HG02970 (cell line): Measurements from ENCODE around the gene SRPRB.
"Not testable (repeated sequence)": the region's sequence is repeated elsewhere in the genome, so short reads cannot be mapped to it uniquely, and the experiment has no call there.

Source experiments
- ATAC-seq: cut with Tn5 transposase; IDR thresholded peaks from one replicate; pipeline ENCODE4 v1.9.1; 2021; ENCODE audit warnings: mild to moderate bottlenecking, moderate library complexity, moderate number of reproducible peaks; ENCODE audit not compliant: unreplicated experiment, low FRiP score

SRPRB gene

DNA sequence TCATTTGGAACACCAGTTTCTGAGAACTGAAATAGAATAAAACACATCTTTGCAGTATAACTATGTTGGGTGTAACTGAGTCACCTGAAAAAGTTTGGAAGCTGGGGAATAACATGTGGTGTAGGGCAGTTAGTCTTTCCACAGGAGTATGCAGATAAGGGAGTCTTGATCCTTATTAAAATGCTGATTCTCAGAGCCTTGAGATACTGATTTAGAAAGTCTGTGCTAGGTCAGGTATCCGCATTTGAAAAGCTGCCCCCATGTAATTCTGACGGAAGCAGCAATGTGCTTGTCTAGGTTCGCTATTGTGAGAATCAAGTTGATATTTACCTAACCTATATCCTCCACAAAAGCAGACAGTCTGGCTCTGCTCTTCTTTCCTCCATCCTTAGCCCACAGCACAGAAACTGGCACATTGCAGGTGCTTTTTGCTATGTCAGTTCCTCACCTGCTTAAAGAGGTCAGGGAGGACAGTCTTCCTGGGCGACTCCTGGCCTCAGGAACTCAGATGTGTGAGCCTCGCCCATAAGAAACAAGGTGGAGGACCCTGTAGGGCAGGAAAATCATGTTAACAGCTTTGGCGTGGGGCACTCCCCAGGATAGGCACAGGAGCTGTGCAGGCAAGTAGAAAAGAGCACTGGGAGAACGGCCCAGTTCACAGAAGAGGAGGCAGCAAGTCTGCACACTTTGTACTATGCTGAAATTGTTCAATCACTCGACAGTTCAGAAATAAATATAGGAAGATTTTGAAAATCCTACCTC lies 27.6 kb upstream of the SRPRB start:
- no peak for ATAC-seq

GRCh38 chr3:133779626-133780203 lies 25.9 kb upstream of the SRPRB start:
- no peak for ATAC-seq

DNA sequence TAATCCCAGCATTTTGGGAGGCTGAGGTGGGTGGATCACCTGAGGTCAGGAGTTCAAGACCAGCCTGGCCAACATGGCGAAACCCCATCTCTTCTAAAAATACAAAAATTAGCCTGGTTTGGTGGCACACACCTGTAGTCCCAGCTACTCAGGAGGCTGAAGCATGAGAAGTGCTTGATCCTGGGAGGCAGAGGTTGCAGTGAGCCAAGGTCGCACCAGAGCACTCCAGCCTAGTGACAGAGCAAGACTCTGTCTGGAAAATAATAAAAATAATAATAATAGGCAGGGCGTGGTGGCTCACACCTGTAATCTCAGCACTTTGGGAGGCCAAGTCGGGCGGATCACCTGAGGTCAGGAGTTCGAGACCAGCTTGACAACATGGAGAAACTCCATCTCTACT lies 24.9 kb upstream of the SRPRB start:
- ATAC-seq, result not testable (repeated sequence)

DNA sequence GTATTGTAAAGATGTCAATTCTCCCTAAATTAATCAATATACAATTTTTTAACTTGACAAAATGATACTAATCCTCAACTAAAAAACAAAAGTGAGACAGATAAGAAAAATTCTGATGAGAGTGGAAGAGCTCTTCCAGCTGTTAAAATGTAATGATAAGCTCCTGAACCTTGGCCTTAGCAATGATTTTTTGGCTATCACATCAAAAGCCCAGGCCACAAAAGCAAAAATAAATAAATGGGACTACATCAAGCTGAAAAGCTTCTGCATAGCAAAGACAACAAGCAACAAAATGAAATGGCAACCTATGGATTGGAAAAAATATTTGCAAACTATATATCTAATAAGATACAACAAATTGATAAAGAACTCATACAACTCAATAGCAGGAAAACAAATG lies 24.0 kb upstream of the SRPRB start:
- ATAC-seq, result no peak

DNA sequence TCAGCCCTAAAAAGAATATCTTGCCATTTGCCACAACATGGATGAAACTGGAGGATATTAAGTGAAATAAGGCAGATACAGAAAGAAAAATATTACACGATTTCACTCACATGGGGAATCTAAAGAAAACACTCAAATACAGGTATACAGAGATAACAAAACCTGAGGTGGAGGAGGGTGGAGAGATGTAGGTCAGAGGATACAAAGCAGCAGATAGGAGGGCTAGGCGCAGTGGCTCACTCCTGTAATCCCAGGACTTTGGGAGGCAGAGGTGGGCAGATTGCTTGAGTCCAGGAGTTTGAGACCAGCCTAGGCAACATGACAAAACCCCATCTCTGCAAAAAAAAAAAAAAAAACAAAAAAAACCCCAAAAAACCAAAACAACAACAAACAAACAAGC lies 23.2 kb upstream of the SRPRB start:
- ATAC-seq, result no peak

DNA sequence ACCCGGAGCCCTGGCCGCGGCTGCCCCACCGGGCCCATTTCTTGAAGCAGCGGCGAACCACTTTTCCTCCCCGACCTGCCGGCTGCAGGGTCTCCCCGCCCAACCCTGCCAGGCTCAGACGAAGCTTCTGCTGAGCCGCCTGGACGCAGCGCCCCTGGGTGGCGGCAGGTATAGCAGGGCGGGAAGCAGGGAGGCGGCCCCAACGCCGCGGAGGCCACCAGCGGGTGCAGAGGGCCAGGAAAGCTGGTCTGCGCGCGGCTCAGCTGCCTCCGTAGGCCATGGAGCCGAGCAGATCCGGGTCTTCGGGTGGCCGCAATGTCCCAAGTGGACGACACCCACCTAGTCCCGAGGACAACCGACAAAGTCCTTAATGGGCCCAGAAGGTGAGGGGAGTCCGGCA lies 21.9 kb upstream of the SRPRB start:
- no peak for ATAC-seq

DNA sequence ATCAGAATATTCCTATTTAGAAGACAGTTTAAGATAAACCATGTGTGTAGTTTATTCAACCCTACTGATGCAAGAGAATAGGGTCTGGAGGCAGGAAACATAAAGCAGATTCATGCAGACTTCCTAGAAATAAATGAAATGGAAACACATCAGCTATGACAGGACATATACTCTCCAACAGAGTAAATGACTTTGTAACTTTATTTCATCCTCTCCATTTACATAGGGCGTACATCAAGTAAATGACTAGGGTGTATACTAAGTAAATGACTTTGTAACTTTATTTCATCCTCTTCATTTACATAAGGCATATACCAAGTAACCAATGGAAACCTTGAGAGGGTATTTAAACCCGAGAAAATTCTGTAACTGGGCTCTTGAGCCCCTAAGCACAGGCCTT lies 17.6 kb upstream of the SRPRB start:
- ATAC-seq, result no peak

DNA sequence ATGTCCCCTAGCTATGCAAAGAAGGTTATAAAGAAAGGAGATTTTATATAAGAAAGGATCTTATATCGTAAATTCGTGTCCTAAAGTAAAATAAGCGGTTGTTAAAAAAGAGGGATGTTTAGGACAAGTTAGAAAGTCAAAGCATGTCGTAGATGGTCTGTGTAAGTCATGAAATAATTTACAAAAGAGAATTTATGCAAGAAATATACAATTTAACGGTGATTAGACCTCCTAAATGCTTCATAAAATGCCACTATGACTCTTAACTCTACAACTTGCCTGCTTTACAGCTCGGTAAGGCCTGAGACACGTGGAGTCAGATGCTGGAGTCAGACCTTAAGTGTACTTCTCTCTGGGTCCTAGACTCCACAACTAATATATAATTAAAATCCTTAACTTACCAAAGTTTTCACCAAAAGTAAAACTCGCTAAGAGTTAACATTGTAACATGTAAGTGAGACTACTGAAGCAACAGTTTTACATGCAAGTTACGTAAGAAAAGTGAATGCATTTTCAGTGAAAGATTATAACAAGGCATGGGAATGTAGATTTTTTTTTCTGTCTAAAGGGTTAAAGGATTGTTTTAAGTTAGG lies 13.3 kb upstream of the SRPRB start:
- ATAC-seq, result no peak

- ATAC-seq, result no peak
These were observed 8.1 kb upstream of the SRPRB start for GRCh38 chr3:133797396-133798105.

- ATAC-seq, result no peak
These were observed 5.6 kb upstream of the SRPRB start for GRCh38 chr3:133799794-133800585.

- no peak for ATAC-seq
These were observed 2.1 kb upstream of the SRPRB start for GRCh38 chr3:133803469-133803868.

DNA sequence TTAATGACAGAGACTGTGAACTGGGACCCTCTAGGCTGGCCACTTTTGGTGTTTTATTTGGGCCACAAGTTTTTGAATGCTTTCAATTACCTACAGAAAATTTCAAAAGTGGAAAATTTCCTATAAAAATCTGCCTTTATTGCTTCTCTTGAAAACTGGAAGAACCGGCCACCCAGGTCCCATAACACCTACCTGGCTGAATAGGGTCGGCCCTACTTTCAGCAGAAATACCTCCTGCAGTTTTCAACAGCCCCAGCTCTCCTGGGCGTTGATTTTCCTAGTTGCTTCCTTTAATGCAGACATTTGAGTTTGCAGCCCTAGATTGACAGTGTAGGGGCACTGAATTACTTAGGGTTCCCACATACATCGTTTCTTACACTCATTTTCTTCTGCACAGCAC lies 719 bp upstream of the SRPRB start:
- ATAC-seq, result no peak

GRCh38 chr3:133805384-133805701 lies 272 bp upstream of the SRPRB start:
- ATAC-seq, result no peak

GRCh38 chr3:133812872-133813271 lies 7.3 kb downstream of the SRPRB start:
- ATAC-seq, result no peak

- ATAC-seq, result no peak
These were observed 9.8 kb downstream of the SRPRB start for GRCh38 chr3:133815386-133815785.

- ATAC-seq, result no peak
These were observed 14.5 kb downstream of the SRPRB start for GRCh38 chr3:133820129-133820528.

GRCh38 chr3:133820889-133821675 lies 15.5 kb downstream of the SRPRB start:
- ATAC-seq, result no peak

- no peak for ATAC-seq
These were observed 16.4 kb downstream of the SRPRB start for GRCh38 chr3:133821767-133822638.

DNA sequence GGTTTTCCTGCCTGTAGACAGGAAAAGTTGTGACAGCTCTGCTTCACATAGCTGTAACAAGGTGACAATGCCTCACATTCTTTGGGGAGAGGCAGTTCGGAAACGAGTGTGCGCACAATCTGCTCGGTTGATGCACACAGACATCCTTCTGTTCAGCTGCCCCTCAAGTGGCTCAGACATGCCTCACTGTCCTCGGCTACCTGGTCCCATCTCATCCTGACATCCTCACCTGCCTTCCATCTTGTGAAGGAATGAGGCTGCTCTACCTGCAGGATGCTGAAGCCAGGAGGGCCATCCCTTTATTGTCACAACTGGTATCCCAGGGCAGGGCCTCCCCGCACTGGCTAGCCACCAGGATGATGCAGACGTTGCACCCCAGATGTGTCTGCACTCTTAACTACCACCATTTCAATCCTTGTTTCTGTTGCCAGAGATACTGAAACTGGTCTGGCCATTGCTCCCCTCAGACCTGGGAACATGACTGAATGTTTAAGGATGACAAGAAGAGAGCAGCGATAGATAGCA lies 19.4 kb downstream of the SRPRB start:
- ATAC-seq, result no peak
